HG02938 (cell line): ENCODE data around the gene ERBB2.
"Not testable (repeated sequence)": the region's sequence is repeated elsewhere in the genome, so short reads cannot be mapped to it uniquely, and the experiment has no call there.

Source experiments
- ATAC-seq: cut with Tn5 transposase; IDR thresholded peaks from one replicate; pipeline ENCODE4 v1.9.1; 2021; ENCODE audit warnings: mild to moderate bottlenecking, moderate library complexity; ENCODE audit not compliant: unreplicated experiment

Gene ERBB2

DNA sequence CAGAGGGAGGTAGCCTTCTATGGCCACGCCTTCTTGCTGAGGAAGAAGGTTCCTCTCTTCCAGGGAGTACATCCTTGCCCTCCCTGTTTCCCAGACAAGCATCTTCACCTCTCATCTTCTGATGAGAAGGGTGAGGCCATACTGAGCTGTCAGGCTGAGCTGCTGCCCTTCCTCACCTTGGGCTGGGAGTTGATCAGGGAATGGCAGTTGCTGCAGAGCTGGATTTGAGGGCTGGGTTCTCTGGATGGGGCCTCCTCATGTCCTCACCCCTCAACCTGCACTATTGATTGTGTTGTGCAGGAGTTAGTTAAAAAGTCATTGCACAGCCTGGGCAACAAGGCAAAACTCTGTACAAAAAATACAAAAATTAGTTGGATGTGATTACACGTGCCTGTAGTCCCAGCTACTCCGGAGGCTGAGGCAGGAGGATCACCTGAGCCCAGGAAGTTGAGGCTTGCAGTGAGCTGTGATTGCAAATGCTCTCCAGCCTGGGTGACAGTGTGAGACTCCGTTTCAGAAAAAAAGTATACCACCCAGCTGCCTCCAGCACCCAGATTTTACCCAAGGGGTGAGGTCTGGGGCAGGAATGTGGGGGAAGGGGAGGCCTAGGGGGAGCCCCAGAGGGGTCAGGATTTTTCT is 2.0 kb downstream of the ERBB2 start:
- ATAC-seq, result no peak

DNA sequence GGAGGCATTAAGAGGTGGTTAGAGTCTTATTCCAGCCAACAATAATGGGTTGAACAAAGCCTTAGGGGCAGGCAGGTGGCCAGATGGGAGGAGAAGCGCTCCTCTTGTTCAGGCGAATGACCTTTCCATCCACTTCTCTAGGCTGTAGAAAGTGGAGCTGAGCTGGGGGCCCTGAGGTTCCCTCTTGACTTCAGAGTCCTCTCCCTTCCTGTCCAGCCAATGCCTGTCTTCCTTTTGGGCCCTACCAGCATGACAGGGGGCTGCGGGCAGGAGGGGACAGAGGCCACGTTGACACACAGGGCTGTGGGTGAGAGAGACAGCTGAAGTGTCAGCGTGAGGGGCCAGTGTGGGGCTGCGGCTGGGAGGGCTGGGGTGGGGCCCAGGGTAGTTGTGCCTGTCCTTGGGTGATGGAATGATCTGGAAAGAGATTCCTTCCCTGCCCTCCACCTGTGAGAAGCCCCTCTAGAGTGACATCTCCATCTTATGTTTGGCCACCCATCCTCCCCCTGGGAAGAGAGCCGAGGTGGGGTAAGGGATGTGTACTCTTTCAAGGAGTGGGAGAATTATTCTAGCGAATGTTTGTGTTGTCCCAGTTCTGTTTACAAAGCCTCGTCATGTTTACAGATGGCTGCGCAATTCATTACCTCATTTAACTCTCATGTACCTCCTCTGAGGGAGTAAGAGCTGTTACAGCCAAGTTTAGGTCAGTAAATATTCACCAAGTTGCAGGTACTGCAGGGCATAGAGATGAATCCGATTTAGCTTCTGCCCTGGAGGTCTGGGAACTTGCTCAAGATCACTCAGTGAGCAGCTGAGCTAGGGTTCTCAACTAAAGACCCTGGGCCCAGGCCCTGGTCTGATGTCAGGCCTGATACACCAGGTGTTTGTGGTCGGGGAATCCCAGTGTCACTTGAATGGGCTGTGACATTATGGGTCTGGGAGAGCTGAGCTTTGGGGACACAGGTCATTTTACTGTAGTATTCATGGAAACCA is 3.3 kb downstream of the ERBB2 start:
- ATAC-seq, result no peak

DNA sequence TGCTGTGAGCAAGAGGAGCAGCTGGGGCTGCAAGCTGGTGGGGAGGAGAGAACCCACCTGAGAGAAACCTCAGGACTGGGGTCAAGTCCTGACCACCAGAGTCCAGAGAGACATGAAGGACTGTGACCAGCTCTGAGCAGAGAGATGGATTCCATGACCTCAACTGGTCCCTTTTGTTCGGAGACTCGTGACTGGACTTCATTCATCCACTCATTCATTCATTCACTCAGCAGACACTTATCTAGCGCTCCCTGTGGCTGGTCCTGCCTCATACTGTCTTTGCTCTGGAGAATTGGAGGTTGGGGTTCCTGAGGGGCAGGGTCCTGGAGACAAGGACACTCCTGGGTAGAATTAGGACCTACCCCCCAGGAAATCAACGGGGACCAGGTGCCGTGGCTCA is 4.0 kb downstream of the ERBB2 start:
- ATAC-seq, result no peak

DNA sequence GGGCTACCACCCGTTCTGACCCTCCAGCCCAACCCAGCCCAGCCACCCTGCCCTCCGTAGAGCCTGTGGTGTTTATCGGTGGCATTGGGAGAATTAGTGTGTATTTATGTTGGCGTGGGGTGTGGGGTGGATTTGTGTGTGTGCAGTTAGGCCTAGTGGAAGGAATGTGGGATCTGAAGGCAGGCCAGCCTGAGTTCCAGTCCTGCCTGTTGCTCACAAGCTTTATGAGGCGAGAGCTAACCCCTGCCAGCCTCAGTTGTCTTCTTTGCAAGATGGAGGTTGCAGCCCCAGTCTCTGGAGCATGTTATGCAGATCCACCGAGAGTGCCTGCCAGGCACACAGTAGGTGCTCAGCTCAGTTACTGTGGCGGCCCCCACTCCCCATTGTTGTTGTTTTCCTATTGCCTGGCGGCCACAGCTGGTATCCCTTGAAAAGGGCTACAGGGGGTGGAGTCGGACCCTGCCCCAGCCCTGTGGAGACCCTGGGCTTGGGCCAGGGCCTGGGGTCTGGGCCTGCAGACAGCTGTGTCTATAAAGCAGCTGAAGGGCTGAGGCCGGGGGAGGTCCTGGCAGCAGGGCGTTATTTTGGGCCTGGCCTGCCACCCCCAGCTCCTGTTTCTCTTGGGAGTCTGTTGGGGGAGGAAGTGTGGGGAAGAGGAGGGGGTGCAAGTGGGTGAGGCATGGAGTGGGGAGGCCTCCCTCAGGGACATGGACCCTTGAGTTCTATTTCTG is 5.1 kb downstream of the ERBB2 start:
- ATAC-seq, result no peak

DNA sequence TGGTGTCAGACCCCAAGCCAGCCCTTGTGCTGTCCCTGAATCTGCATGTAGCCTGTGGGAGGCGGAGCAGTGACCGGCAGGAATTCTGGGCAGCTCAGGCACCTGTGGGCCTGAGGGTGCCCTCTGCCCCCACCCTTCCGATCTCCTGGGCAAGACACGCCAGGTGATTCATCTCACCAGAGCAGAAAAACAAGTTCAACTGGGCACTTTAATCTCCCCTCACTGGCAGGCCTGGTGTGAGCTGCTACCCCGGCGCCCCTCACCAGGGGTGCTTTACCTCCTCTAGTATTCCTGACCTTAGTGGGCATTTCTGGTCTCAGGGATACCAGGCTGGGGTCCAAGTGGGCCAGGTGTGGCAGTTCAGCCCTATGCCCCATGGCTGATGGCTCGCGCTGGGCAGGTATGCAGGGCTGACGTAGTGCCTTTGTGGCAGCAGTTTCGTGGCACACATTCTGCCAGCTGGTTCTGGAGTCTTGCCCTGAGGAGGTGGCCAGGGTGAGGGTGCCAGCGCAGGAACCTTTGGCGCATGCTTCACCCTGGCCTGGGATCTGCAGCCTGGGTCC is 6.0 kb downstream of the ERBB2 start:
- ATAC-seq, result no peak

DNA sequence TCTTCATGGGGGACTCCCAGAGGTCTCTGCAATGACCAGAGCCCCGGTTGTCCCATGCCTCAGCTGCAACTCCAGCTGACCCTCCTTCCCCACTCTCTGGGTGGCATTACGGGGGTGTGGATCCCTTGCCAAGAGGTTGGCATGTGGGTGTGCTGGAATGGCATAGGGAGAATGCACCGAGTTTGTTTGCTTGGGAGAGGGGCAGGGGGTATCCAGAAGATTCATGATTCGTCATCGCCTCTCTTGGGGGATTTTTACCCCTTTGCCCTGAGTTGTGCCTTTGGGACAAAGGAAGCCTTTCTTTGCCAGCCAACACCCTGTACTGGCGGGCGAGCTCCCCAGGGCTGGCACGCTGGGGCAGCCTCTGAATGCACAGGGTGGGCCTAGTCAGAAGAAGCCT is 6.5 kb downstream of the ERBB2 start:
- ATAC-seq, result no peak

DNA sequence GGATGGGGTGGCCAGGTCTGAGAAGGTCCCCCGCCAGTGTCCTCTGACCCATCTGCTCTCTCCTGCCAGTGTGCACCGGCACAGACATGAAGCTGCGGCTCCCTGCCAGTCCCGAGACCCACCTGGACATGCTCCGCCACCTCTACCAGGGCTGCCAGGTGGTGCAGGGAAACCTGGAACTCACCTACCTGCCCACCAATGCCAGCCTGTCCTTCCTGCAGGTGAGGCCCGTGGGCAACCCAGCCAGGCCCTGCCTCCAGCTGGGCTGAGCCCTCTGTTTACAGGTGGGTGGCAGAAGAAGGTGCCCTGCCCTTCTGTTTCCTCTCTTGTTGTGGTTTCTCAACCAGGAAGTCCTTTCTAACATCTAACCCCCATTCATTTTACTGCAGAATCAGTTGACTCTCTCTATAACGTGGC is 7.1 kb downstream of the ERBB2 start:
- no peak for ATAC-seq

DNA sequence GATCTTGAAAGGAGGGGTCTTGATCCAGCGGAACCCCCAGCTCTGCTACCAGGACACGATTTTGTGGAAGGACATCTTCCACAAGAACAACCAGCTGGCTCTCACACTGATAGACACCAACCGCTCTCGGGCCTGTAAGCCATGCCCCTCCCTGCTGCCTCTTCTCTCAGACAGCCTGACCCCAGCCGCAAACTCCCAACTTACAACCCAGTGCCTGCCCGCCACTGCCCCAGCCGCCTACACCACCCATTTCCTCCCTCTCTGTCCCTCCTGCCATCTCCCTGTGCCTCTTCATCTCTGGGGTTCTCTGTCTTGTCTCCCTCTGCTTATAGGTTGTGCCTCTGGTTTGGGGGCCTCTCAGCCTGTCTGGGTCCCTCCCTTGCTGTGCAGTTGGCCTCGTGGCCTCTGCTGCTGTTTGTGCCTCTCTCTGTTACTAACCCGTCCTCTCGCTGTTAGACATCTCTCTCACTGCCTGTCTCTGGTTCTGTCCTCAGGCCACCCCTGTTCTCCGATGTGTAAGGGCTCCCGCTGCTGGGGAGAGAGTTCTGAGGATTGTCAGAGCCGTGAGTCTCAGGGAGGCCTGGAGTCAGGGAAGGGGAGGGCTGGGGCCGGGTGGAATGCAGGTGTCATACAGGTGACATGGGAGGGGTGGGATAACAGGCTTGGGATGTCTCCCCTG is 9.6 kb downstream of the ERBB2 start:
- no peak for ATAC-seq

DNA sequence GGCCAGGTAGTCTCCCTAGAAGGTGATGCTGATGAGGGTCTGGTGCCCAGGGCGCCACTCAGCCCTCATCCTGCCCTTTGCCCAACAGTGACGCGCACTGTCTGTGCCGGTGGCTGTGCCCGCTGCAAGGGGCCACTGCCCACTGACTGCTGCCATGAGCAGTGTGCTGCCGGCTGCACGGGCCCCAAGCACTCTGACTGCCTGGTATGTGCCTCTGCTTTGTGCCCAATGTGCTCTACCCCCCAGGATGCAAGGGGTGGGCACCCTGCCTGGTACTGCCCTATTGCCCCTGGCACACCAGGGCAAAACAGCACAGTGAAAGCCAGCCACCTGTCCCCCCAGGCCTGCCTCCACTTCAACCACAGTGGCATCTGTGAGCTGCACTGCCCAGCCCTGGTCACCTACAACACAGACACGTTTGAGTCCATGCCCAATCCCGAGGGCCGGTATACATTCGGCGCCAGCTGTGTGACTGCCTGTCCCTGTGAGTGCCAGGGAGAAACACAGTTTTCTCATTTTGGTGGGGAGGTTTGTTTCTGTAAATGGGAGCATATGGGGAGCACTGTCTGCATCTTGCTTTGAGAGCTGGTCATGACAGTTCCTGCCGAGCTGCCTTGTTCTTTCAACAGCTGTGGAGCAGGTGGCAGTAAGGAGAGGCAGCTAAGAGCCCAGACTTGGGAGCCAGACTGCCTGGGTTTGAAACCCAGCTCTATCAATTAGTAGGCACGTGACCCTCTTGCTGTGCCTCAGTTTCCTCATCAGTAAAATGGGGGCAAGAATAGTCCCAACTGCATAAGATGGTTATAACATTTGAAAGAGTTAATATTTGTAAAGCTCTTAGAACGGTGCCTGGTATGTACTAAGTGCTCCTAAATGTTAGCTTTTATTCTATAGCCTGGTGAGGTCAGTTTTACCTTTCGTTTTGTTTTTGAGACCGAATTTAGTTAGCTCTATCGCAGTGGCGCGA is 10.4 kb downstream of the ERBB2 start:
- ATAC-seq, result no peak

DNA sequence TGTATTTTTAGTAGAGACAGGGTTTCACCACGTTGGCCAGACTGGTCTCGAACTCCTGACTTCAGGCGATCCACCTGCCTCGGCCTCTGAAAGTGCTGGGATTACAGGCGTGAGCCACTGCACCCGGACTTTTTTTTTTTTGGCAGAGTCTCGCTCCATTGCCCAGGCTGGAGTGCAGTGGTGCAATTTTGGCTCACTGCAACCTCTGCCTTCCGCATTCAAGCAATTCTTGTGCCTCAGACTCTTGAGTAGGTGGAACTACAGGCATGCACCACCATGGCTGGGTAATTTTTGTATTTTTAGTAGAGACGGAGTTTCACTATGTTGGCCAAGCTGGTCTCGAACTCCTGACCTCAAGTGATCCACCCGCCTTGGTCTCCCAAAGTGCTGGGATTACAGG is 11.2 kb downstream of the ERBB2 start:
- ATAC-seq, result not testable (repeated sequence)

DNA sequence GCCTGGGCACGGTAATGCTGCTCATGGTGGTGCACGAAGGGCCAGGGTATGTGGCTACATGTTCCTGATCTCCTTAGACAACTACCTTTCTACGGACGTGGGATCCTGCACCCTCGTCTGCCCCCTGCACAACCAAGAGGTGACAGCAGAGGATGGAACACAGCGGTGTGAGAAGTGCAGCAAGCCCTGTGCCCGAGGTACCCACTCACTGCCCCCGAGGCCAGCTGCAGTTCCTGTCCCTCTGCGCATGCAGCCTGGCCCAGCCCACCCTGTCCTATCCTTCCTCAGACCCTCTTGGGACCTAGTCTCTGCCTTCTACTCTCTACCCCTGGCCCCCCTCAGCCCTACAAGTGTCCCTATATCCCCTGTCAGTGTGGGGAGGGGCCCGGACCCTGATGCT is 12.0 kb downstream of the ERBB2 start:
- ATAC-seq, result no peak

DNA sequence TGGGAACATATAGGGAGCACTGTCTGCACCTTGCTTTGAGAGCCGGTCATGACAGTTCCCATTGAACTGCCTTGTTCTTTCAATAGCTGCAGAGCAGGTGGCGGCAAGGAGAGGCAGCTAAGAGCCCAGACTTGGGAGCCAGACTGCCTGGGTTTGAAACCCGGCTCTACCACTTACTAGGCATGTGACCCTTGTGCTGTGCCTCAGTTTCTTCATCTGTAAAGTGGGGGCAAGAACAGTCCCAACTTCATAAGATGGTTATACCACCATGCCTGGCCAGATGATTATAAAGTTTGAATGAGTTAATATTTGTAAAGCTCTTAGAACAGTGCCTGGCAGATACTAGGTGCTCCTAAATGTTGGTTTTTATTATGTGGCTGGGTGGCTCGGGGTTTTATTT is 14.4 kb downstream of the ERBB2 start:
- ATAC-seq, result no peak

DNA sequence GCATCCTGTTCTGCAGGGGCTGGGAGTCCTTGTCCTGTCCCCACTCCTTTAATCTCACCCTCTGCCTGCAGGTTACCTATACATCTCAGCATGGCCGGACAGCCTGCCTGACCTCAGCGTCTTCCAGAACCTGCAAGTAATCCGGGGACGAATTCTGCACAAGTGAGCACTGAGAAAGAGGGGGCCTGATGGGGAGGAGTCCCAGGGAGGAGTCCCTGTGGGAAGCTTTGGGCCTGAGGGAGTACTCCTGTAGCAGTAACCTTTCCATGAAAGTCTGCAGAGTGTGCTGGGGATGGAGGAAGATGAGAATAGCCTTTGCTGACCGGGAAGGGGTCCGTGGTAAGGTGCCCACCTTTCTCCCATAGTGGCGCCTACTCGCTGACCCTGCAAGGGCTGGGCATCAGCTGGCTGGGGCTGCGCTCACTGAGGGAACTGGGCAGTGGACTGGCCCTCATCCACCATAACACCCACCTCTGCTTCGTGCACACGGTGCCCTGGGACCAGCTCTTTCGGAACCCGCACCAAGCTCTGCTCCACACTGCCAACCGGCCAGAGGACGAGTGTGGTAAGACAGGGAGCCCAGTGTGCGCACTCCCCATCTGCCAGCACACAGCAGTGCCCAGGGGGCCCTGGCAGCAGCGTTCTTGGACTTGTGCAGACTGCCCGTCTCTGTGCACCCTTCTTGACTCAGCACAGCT is 15.7 kb downstream of the ERBB2 start:
- ATAC-seq, result no peak

DNA sequence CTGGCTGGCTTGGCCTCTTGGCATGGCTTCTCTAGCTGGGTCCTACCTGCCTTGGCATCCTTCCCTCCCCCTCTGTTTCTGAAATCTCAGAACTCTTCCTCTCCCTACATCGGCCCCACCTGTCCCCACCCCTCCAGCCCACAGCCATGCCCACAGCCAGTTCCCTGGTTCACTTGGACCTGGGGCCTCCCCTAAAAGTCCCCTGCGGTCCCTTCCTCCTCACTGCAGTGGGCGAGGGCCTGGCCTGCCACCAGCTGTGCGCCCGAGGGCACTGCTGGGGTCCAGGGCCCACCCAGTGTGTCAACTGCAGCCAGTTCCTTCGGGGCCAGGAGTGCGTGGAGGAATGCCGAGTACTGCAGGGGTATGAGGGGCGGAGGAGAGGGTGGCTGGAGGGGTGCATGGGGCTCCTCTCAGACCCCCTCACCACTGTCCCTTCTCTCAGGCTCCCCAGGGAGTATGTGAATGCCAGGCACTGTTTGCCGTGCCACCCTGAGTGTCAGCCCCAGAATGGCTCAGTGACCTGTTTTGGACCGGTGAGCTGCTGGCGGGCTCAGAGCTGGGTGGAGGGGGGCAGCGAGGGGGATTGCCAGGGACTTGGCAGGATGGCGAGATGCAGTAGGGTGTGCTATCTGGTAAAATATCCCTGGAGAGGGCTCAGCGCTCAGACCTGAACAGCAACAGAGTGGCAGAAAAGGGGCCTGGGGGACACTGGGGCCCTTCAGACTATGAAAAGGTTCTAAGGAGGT is 16.4 kb downstream of the ERBB2 start:
- no peak for ATAC-seq

DNA sequence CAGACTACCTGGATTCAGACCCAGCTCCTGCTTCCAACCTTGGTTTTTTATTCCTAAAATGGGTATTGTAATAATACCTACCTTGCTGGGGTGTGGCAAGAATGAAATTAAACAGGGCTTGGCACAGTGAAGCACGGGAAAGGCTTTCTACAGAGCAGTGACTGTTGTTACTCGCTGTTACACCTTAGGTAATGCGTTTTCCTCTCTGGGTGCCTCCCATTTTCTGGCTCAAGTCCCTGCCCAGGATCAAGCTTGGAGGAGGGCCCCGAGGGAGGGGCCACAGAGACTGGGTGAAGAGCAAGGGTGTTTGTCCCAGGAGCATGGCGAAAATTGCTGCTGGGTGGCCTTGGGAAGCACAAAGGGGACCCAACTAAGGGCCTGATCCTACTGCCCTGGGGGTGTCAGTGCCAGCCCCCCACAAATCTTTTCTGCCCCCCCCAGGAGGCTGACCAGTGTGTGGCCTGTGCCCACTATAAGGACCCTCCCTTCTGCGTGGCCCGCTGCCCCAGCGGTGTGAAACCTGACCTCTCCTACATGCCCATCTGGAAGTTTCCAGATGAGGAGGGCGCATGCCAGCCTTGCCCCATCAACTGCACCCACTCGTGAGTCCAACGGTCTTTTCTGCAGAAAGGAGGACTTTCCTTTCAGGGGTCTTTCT is 17.1 kb downstream of the ERBB2 start:
- ATAC-seq, result no peak

DNA sequence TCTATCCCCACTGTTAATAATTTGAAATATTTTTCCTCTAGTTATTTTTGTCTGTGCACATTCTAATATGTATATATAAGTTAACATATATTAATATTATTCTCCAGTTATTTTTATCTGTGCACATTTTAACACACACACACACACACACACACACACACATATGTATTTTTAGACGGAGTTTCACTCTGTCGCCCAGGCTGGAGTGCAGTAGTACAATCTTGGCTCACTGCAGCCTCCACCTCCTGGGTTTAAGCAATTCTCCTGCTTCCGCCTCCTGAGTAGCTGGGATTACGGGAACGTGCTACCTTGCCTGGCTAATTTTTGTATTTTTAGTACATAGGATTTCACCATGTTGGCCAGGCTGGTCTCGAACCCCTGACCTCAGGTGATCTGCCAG is 17.8 kb downstream of the ERBB2 start:
- ATAC-seq, result no peak

DNA sequence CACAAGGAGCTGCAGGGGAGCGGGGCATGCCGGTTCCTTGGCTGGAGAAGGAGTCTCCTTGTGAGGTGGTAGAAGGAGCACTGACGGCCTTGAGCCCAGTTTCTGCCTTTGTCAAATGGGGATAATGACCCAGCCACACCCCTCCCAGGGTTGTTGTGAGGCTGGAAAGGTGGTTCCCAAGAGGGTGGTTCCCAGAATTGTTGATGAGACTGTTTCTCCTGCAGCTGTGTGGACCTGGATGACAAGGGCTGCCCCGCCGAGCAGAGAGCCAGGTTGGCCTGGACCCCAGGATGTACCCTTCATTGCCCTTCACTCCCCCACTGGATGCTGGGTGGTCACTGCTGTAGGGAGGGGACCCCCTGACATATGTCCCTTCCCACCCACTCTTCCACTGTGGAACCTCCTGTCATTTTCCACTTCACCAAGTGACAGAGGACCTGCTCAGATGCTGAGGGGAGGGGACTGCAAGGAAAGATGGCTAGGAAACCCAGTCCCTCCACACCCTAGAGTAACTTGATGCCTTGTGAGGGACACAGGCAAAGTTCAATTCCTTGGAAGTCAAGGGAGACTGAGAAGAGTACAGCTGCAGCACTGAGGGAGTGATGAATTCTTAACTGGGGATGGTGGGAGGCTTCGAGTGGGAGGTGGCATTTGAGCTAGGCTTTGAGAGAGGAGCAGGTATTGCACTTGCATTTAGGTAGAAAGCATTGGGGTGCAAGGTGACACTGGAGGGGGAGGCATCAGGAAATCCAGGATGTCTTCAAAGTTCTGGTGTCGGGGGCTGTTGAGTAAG is 19.9 kb downstream of the ERBB2 start:
- ATAC-seq, result no peak
